HCT116 (cell line): ENCODE data around the gene SLC12A3. TPM values are rescaled to one million over a fixed set of nuclear protein-coding genes. Genes with fewer than 3 reads are reported as not detected.

Experiments
- ATAC-seq: fragments of 200-7000 bp; cut with Tn5 transposase; 2 replicates; pipeline ENCODE4 v1.9.1; 2020; ENCODE audit warnings: mild to moderate bottlenecking, moderate library complexity
- BruUV-seq: library from RNA; stranded (reverse); fragments of 400-500 nt; replicated peaks from 2 replicates; lab custom pipeline; 2021; lab: Mats Ljungman, UMichigan
- CTCF ChIA-PET: fragments of 300-600 bp; sonication (Branson Sonifier 250); formaldehyde crosslinking; loops from one replicate; lab custom pipeline; 2021; ENCODE audit warnings: antibody characterized with exemption; lab: Charles Lee
- POLR2A ChIA-PET: fragments of 300-600, 350-600 bp; sonication (Branson Sonifier 250); formaldehyde crosslinking; loops from one replicate; lab custom pipeline; 2021; ENCODE audit warnings: antibody characterized with exemption; lab: Charles Lee
- RAD21 ChIA-PET, 2 experiments: fragments of 300-600 bp; sonication (Branson Sonifier 250); formaldehyde crosslinking; loops; one replicate each; lab custom pipeline; 2023; ENCODE audit warnings: low total read pairs in 2 of 2; ENCODE audit not compliant: uncharacterized antibody in 2 of 2, unreplicated experiment in 2 of 2, low non-redundant PET in 1 of 2; lab: Charles Lee
- DNase-seq: peaks from one replicate; pipeline ENCODE4 v3.0.0-alpha.2; 2010; ENCODE audit warnings: low read depth, low spot score
- H2AFZ ChIP-seq: fragments of 200-600 bp; shearing (Covaris generic), sonication (generic); 2 replicates; pipeline ENCODE4 v1.6.1; 2017; ENCODE audit warnings: low read depth, mixed run types, mixed read lengths, antibody characterized with exemption, low read length; ENCODE audit not compliant: poor library complexity, severe bottlenecking
- H3K27ac ChIP-seq: 2 replicates; pipeline ENCODE4 v1.5.1; 2012; ENCODE audit warnings: low read depth, low read length
- H3K27me3 ChIP-seq: fragments of 200-600 bp; sonication (generic); 2 replicates; pipeline ENCODE4 v1.6.1; 2016; ENCODE audit warnings: mixed run types, low read length, mixed read lengths; ENCODE audit not compliant: insufficient read depth
- H3K36me3 ChIP-seq, 2 experiments: fragments of 200-500 bp in 1 of 2; fragments of 200-600 bp in 1 of 2; sonication (Bioruptor generic) in 1 of 2; sonication (generic) in 1 of 2; 2 replicates each; pipeline versions ENCODE4 v1.5.1 to v1.6.1; 2014 to 2016; ENCODE audit warnings: low read length in 2 of 2, inconsistent platforms in 1 of 2, mixed read lengths in 1 of 2, mixed run types in 1 of 2; ENCODE audit not compliant: insufficient read depth in 2 of 2, control insufficient read depth in 1 of 2
- H3K4me1 ChIP-seq, 2 experiments: fragments of 200-600 bp in 1 of 2; sonication (generic) in 1 of 2; 2 replicates each; pipeline versions ENCODE4 v1.5.1 to v1.6.1; 2012 to 2017; ENCODE audit warnings: low read length in 2 of 2, inconsistent platforms in 1 of 2, mild to moderate bottlenecking in 1 of 2, mixed read lengths in 1 of 2, mixed run types in 1 of 2, moderate library complexity in 1 of 2; ENCODE audit not compliant: insufficient read depth in 2 of 2, control insufficient read depth in 1 of 2
- H3K4me2 ChIP-seq: fragments of 200-600 bp; sonication (generic); 2 replicates; pipeline ENCODE4 v1.6.1; 2017; ENCODE audit warnings: mixed run types, low read length, mixed read lengths
- H3K4me3 ChIP-seq, 2 experiments: fragments of 200-600 bp in 1 of 2; sonication (generic) in 1 of 2; replicated peaks in 1 of 2; 2 replicates each; pipeline ENCODE4 v1.5.1; 2011 to 2016; ENCODE audit warnings: low read length in 2 of 2, control low read depth in 1 of 2, low read depth in 1 of 2, mild to moderate bottlenecking in 1 of 2, mixed read lengths in 1 of 2, mixed run types in 1 of 2
- H3K79me2 ChIP-seq: fragments of 200-600 bp; sonication (generic); 2 replicates; pipeline ENCODE4 v1.6.1; 2017; ENCODE audit warnings: mild to moderate bottlenecking, mixed run types, low read length, moderate library complexity, mixed read lengths; ENCODE audit not compliant: insufficient read depth
- H3K9ac ChIP-seq: fragments of 200-600 bp; sonication (generic); 2 replicates; pipeline ENCODE4 v1.6.1; 2016; ENCODE audit warnings: low read length, mixed read lengths
- H3K9me2 ChIP-seq: fragments of 200-600 bp; sonication (generic), shearing (Covaris generic); 2 replicates; pipeline ENCODE4 v1.6.1; 2017; ENCODE audit warnings: mixed run types, mild to moderate bottlenecking, moderate library complexity; ENCODE audit not compliant: insufficient read depth
- H3K9me3 ChIP-seq, 2 experiments: fragments of 200-500 bp in 1 of 2; fragments of 200-600 bp in 1 of 2; sonication (Bioruptor generic) in 1 of 2; sonication (generic) in 1 of 2; 2 replicates each; pipeline ENCODE4 v1.6.1; 2014 to 2017; ENCODE audit warnings: low read length in 2 of 2, mixed read lengths in 2 of 2, inconsistent platforms in 1 of 2, low read depth in 1 of 2, mild to moderate bottlenecking in 1 of 2, mixed run types in 1 of 2, moderate library complexity in 1 of 2; ENCODE audit not compliant: control insufficient read depth in 1 of 2, insufficient read depth in 1 of 2
- H4K20me1 ChIP-seq: fragments of 200-600 bp; sonication (generic), shearing (Covaris generic); 2 replicates; pipeline ENCODE4 v1.6.1; 2017; ENCODE audit warnings: mixed run types, mild to moderate bottlenecking, moderate library complexity; ENCODE audit not compliant: insufficient read depth
- EZH2 ChIP-seq: fragments of 200-600 bp; sonication (generic); IDR thresholded peaks from 2 replicates; pipeline ENCODE4 v1.6.1; 2017; ENCODE audit warnings: antibody characterized with exemption, mixed run types
- FOSL1 ChIP-seq: IDR thresholded peaks from 2 replicates; pipeline ENCODE4 v1.6.1; 2012; ENCODE audit warnings: low read depth
- intact Hi-C: fragments of 100-400 bp; cut with micrococcal nuclease; formaldehyde crosslinking; loops from 2 replicates; pipeline ENCODE4 v1.10.0; 2022
- total RNA-seq: library from RNA; stranded (reverse); gene quantifications from one replicate; pipeline ENCODE4 v1.2.1, GENCODE V29; 2021; ENCODE audit not compliant: unreplicated experiment
- TF ChIP-seq, protein P1 (sequence below), 3 experiments: fragments of 200-600 bp in 1 of 3; sonication (generic) in 1 of 3; IDR thresholded peaks in 2 of 3; conservative IDR thresholded peaks in 1 of 3; 2 replicates each; pipeline ENCODE4 v1.5.1; 2012 to 2017; ENCODE audit warnings: low read depth in 2 of 3, low read length in 2 of 3, antibody characterized with exemption in 1 of 3, borderline replicate concordance in 1 of 3, control low read depth in 1 of 3, mild to moderate bottlenecking in 1 of 3, mixed read lengths in 1 of 3, mixed run types in 1 of 3, moderate library complexity in 1 of 3; ENCODE audit not compliant: insufficient read depth in 1 of 3
- TF ChIP-seq, protein P2 (sequence below): IDR thresholded peaks from 2 replicates; pipeline ENCODE4 v1.6.1; 2012

SLC12A3 gene
- total RNA-seq, 1 experiment from 2014 or later = not detected

GRCh38 chr16:56915336-56916119 is 50.5 kb downstream of the SLC12A3 start (continued):
- no peak for TF ChIP-seq EZH2
- TF ChIP-seq, protein P1, sequence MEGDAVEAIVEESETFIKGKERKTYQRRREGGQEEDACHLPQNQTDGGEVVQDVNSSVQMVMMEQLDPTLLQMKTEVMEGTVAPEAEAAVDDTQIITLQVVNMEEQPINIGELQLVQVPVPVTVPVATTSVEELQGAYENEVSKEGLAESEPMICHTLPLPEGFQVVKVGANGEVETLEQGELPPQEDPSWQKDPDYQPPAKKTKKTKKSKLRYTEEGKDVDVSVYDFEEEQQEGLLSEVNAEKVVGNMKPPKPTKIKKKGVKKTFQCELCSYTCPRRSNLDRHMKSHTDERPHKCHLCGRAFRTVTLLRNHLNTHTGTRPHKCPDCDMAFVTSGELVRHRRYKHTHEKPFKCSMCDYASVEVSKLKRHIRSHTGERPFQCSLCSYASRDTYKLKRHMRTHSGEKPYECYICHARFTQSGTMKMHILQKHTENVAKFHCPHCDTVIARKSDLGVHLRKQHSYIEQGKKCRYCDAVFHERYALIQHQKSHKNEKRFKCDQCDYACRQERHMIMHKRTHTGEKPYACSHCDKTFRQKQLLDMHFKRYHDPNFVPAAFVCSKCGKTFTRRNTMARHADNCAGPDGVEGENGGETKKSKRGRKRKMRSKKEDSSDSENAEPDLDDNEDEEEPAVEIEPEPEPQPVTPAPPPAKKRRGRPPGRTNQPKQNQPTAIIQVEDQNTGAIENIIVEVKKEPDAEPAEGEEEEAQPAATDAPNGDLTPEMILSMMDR (IDR thresholded peaks at IDR 0.05 in 2 of 3, conservative IDR thresholded peaks at IDR 0.05 in 1 of 3; ENCODE audit: borderline replicate concordance in 1 of 3, insufficient read depth in 1 of 3, low read depth in 2 of 3, low read length in 2 of 3) = no peak
- TF ChIP-seq, all 23 proteins: peak for 0

GRCh38 chr16:56916571-56917403 is 51.8 kb downstream of the SLC12A3 start:
- no peak for DNase-seq
- no TSS peak for BruUV-seq
- no peak overlapping the region for H3K9ac ChIP-seq
- H3K27ac ChIP-seq = no peak overlapping the region
- RAD21 ChIA-PET = no interaction called here
- H3K4me3 ChIP-seq = no peak overlapping the region
- H3K4me2 ChIP-seq = no peak overlapping the region
- no peaks in the 10 kb centered on the region for H3K36me3 ChIP-seq
- no peak overlapping the region for H2AFZ ChIP-seq
- CTCF ChIA-PET = no interaction called here
- no peak for ATAC-seq
- POLR2A ChIA-PET = no interaction called here
- 0 out of 2 replicates have a peak, but pooled peaks cover 7% of the 10 kb centered on the region for H3K27me3 ChIP-seq
- intact Hi-C loops = no loop called here
- TF ChIP-seq FOSL1 = no peak
- TF ChIP-seq, protein P2, sequence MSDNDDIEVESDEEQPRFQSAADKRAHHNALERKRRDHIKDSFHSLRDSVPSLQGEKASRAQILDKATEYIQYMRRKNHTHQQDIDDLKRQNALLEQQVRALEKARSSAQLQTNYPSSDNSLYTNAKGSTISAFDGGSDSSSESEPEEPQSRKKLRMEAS = no peak
- TF ChIP-seq, protein P1 (IDR thresholded peaks at IDR 0.05 in 2 of 3, conservative IDR thresholded peaks at IDR 0.05 in 1 of 3; ENCODE audit: borderline replicate concordance in 1 of 3, insufficient read depth in 1 of 3, low read depth in 2 of 3, low read length in 2 of 3) = no peak
- H3K9me2 ChIP-seq = no peaks in the 10 kb centered on the region
- no peaks in the 10 kb centered on the region for H3K4me1 ChIP-seq
- H3K9me3 ChIP-seq = no peaks in the 10 kb centered on the region
- no peaks in the 10 kb centered on the region for H4K20me1 ChIP-seq
- H3K79me2 ChIP-seq = no peaks in the 10 kb centered on the region
